Right lobe of liver (tissue), 4 donors: ENCODE results near the gene SLC38A10.

Source experiments
- POLR2A ChIP-seq: fragments of 450-650 bp; IDR thresholded peaks from one replicate; pipeline ENCODE4 v1.6.1; 2017; ENCODE audit warnings: antibody characterized with exemption, mild to moderate bottlenecking
- TF ChIP-seq, protein P1 (sequence below), 4 donors: fragments of 200-600 bp in 3 of 4; fragments of 450-650 bp in 1 of 4; IDR thresholded peaks; one replicate each; pipeline versions ENCODE4 v1.5.1 to v1.8.0; 2016 to 2022; ENCODE audit warnings: antibody characterized with exemption in 4 of 4, mild to moderate bottlenecking in 2 of 4
- donor health status: DM: no; HTN: no; CAD: no.
- donor health status: DM: no; HTN: no; CAD: no.
- donor health status: DM: no; HTN: yes; CAD: no.

DNA sequence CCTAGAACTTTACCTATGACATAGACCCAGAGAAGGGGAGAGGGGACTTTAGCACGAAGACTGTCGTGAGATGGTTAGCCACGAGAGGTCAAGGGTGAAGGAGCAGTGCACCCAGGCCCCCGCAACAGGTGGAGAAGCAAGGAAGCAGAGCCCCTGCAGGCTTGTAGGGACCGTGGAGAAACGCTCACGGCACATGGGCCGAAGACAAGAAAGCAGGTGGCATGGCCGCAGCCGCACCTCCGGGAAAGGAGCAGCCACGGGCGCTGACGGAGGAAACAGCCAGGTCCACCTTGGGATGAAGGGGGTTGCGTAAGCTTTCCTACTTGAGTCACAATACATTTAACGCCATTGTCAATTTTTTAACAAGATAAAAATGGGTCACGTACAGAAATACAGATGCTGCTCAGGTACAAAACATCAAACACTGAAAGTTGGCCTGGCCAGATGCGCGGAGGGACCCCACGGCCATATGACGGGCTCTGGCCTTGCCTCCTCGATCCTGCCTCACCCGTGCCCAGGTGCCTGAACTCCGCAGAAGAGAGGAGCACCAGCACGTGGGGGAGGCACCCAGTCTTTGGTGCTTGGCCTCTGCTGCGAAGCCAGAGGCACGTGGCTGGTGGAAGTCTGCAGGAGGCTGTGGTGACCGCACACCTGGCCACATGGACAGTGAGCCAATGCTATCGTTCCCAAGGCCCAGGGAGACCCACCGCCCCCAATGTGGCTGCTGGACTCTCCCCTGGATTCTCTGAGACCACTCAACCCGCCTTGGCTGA is 21.2 kb downstream of the SLC38A10 start:
- TF ChIP-seq, protein P1, sequence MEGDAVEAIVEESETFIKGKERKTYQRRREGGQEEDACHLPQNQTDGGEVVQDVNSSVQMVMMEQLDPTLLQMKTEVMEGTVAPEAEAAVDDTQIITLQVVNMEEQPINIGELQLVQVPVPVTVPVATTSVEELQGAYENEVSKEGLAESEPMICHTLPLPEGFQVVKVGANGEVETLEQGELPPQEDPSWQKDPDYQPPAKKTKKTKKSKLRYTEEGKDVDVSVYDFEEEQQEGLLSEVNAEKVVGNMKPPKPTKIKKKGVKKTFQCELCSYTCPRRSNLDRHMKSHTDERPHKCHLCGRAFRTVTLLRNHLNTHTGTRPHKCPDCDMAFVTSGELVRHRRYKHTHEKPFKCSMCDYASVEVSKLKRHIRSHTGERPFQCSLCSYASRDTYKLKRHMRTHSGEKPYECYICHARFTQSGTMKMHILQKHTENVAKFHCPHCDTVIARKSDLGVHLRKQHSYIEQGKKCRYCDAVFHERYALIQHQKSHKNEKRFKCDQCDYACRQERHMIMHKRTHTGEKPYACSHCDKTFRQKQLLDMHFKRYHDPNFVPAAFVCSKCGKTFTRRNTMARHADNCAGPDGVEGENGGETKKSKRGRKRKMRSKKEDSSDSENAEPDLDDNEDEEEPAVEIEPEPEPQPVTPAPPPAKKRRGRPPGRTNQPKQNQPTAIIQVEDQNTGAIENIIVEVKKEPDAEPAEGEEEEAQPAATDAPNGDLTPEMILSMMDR (IDR thresholded peaks at IDR 0.05): no peak
- no peak for TF ChIP-seq POLR2A
